Astrocyte of the spinal cord (primary cell): Measurements from ENCODE around the gene SUGCT.

Source experiments
- DNase-seq: peaks from one replicate; pipeline ENCODE4 v3.0.0; 2011; ENCODE audit warnings: low read depth, low spot score
- H3K4me3 ChIP-seq: 2 replicates; pipeline ENCODE4 v1.5.1; 2011; ENCODE audit warnings: low read depth, mild to moderate bottlenecking, low read length, moderate library complexity
- in situ Hi-C: cut with HindIII; loops from 2 replicates; pipeline ENCODE4 v1.10.0; 2017; ENCODE audit warnings: low sequenced_read_pairs
- TF ChIP-seq, protein P1 (sequence below): IDR thresholded peaks from 2 replicates; pipeline ENCODE4 v1.5.1; 2012; ENCODE audit warnings: low read depth, mild to moderate bottlenecking, low read length, inconsistent platforms

SUGCT gene

DNA sequence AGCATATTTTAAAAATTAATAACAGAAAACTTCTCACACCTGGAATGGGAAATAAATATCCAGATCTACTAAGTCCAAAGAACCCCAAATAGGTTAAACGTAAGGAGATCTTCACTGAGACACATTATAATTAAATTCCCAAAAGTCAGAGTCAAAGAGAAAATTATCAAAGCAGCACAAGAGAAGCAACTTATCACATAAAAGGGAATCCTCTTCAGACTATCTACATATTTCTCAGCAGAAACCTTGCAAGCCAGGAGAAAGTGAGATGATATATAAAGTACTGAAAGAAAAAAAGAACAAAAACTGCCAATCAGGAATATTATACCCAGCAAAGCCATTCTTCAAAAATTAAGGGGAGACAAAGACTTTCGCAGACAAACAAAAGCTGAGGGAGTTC is 756.4 kb downstream of the SUGCT start:
- DNase-seq, result no peak
- in situ Hi-C loops, result no loop called here
- no peak overlapping the region for H3K4me3 ChIP-seq
- TF ChIP-seq, protein P1, sequence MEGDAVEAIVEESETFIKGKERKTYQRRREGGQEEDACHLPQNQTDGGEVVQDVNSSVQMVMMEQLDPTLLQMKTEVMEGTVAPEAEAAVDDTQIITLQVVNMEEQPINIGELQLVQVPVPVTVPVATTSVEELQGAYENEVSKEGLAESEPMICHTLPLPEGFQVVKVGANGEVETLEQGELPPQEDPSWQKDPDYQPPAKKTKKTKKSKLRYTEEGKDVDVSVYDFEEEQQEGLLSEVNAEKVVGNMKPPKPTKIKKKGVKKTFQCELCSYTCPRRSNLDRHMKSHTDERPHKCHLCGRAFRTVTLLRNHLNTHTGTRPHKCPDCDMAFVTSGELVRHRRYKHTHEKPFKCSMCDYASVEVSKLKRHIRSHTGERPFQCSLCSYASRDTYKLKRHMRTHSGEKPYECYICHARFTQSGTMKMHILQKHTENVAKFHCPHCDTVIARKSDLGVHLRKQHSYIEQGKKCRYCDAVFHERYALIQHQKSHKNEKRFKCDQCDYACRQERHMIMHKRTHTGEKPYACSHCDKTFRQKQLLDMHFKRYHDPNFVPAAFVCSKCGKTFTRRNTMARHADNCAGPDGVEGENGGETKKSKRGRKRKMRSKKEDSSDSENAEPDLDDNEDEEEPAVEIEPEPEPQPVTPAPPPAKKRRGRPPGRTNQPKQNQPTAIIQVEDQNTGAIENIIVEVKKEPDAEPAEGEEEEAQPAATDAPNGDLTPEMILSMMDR, result no peak

GRCh38 chr7:40899151-40899550 is 764.3 kb downstream of the SUGCT start:
- TF ChIP-seq, protein P1, result no peak
- in situ Hi-C loops, result no loop called here
- no peak overlapping the region for H3K4me3 ChIP-seq
- no peak for DNase-seq

- no peak overlapping the region for H3K4me3 ChIP-seq
- TF ChIP-seq, protein P1, result no peak
- DNase-seq, result no peak
- in situ Hi-C loops, result no loop called here
Observed at GRCh38 chr7:40899636-40900507, 765.1 kb downstream of the SUGCT start.

GRCh38 chr7:40903872-40904271 is 769.1 kb downstream of the SUGCT start:
- no peak overlapping the region for H3K4me3 ChIP-seq
- TF ChIP-seq, protein P1, result no peak
- no peak for DNase-seq
- in situ Hi-C loops, result no loop called here

DNA sequence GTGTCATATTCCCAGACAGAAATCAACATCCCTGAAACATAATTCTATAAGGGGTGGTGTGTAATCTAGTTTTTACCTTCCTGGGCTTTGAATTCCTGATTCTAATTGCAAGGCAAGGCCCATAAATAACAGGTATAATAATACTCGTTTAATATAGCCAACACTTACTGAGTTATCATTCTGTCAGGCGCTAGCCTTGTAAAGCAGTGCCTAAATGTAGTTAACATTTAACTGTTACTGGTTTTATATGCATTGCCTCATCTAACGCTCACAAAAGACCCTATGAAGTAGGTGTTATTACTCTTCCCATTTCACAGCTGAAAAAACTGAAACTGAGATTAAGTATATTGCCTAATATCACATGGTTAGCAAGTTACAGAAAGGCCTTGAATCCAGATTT is 772.5 kb downstream of the SUGCT start:
- in situ Hi-C loops, result no loop called here
- no peak for DNase-seq
- TF ChIP-seq, protein P1, result no peak
- no peak overlapping the region for H3K4me3 ChIP-seq

DNA sequence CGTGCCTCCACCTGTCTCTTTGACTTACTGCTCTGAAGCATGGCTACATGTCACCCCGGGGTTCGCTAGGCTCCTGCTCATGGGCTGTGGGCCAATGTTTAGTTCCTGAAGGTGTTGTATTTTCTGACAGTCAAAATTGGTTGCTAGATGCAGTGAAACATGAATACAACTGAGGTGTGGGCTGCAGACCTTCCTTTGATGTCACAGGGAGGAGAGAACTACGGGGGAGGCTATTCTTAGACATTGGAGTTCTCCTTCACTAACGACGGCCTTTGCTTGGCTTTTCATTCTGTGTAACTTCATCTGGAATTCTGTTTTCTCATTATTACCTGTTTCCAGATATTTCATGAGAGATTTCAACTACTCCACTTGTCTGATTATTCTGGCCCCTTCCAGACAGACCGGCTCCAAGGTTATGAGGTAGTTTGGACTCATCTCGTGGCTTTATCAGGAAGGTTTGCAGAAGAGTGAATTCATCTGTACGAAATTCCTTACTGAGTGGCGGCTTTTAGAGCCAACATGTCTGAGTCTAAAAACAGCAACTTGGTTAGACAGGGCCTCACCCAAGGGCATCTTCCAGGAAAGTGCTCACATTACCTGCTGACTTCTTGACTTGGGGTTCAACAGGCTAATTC is 774.7 kb downstream of the SUGCT start:
- in situ Hi-C loops, result no loop called here
- H3K4me3 ChIP-seq, result no peak overlapping the region
- no peak for DNase-seq
- TF ChIP-seq, protein P1, result no peak
